GM12878 (cell line): ENCODE measurements around the gene INSRR. TPM values are rescaled to one million over a fixed set of nuclear protein-coding genes. Genes with fewer than 3 reads are reported as not detected.

Experiments
- DPF2 ChIP-seq: fragments of 450-650 bp; IDR thresholded peaks from 2 replicates; pipeline ENCODE4 v1.6.1; 2017; ENCODE audit warnings: mild to moderate bottlenecking
- JUNB ChIP-seq: IDR thresholded peaks from 2 replicates; pipeline ENCODE4 v1.6.1; 2016; ENCODE audit warnings: antibody characterized with exemption, mild to moderate bottlenecking
- KDM1A ChIP-seq: fragments of 200-600 bp; sonication (generic); IDR thresholded peaks from 2 replicates; pipeline ENCODE4 v1.6.1; 2016; ENCODE audit warnings: borderline replicate concordance
- NFYA ChIP-seq: IDR thresholded peaks from 2 replicates; pipeline ENCODE4 v1.6.1; 2011; ENCODE audit warnings: low read depth, mild to moderate bottlenecking, low read length, improper control_type of control experiment, borderline replicate concordance
- POLR2A ChIP-seq: IDR thresholded peaks from 2 replicates; pipeline ENCODE4 v1.6.1; 2011; ENCODE audit warnings: low read depth, mild to moderate bottlenecking, low read length
- POLR2AphosphoS5 ChIP-seq: IDR thresholded peaks from 2 replicates; pipeline ENCODE4 v1.6.1; 2011; ENCODE audit warnings: mild to moderate bottlenecking, low read length, inconsistent platforms
- RB1 ChIP-seq: fragments of 450-650 bp; formaldehyde crosslinking; IDR thresholded peaks from 2 replicates; pipeline ENCODE4 v1.6.1; 2017; ENCODE audit warnings: mild to moderate bottlenecking, borderline replicate concordance
- SREBF2 ChIP-seq: IDR thresholded peaks from 2 replicates; pipeline ENCODE4 v1.6.1; 2012; ENCODE audit warnings: mild to moderate bottlenecking, low read length
- TCF12 ChIP-seq: IDR thresholded peaks from 2 replicates; pipeline ENCODE4 v1.6.1; 2011; ENCODE audit warnings: low read depth, mild to moderate bottlenecking, low read length
- YBX1 ChIP-seq: fragments of 450-650 bp; IDR thresholded peaks from 2 replicates; pipeline ENCODE4 v1.6.1; 2016; ENCODE audit warnings: antibody characterized with exemption
- polyA plus RNA-seq, 11 experiments: library from polyadenylated mRNA; depleted of rRNA in 4 of 11; unstranded in 6 of 11; stranded (reverse) in 5 of 11; fragments of >200 nt; fragmentation: Nextera tagmentation in 4 of 11; fragmentation: Illumina TruSeq in 1 of 11; extraction: Ambion mirVana in 4 of 11; extraction: Trizol in 1 of 11; gene quantifications; 1 replicate in 1 of 11; 2 replicates in 10 of 11; pipeline versions ENCODE4 v1.2.1 to v1.2.3, GENCODE V29; 2011 to 2016; ENCODE audit warnings: inconsistent platforms in 2 of 11, missing spikeins in 2 of 11, low read depth in 1 of 11
- total RNA-seq, 4 experiments: library from RNA; depleted of rRNA in 3 of 4; stranded (reverse); fragments of >200 nt in 3 of 4; fragmentation: Illumina TruSeq in 1 of 4; extraction: Trizol in 1 of 4; gene quantifications; 2 replicates each; pipeline versions ENCODE4 v1.2.1 to v1.2.3, GENCODE V29; 2013 to 2021
- TF ChIP-seq, protein P1 (sequence below): fragments of 450-650 bp; IDR thresholded peaks from 2 replicates; pipeline ENCODE4 v1.6.1; 2017; ENCODE audit warnings: antibody characterized with exemption, mild to moderate bottlenecking, moderate library complexity
- TF ChIP-seq, protein P2 (sequence below): fragments of 450-650 bp; formaldehyde crosslinking; IDR thresholded peaks from 2 replicates; pipeline ENCODE4 v1.5.0; 2022; ENCODE audit warnings: mild to moderate bottlenecking, missing genetic modification characterization
- TF ChIP-seq, protein P3 (sequence below): IDR thresholded peaks from 2 replicates; pipeline ENCODE4 v1.6.1; 2011; ENCODE audit warnings: mild to moderate bottlenecking, low read depth, low read length, moderate library complexity; ENCODE audit not compliant: insufficient replicate concordance

The INSRR gene
- total and polyA plus RNA-seq, 10 of the 15 experiments (the other 5 are each of a cell fraction or from before 2014, with no cell fraction given): 0.01 TPM; not detected in 9

DNA sequence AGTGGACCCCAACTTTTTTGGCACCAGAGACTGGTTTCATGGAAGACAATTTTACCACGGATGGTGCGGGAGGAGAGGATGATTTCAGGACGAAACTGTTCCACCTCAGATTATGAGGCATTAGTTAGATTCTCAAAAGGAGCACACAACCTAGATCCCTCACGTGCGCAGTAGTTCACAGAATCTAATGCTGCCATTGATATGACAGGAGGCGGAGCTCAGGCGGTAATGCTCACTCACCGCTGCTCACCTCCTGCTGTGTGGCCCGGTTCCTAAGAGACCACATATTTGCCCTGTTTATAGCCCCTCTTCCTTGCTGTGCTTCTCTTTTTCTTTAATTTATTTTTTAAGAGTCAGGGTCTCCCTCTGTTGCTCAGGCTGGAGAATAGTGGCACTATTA lies 6.3 kb upstream of the INSRR start (continued):
- TF ChIP-seq, protein P1, sequence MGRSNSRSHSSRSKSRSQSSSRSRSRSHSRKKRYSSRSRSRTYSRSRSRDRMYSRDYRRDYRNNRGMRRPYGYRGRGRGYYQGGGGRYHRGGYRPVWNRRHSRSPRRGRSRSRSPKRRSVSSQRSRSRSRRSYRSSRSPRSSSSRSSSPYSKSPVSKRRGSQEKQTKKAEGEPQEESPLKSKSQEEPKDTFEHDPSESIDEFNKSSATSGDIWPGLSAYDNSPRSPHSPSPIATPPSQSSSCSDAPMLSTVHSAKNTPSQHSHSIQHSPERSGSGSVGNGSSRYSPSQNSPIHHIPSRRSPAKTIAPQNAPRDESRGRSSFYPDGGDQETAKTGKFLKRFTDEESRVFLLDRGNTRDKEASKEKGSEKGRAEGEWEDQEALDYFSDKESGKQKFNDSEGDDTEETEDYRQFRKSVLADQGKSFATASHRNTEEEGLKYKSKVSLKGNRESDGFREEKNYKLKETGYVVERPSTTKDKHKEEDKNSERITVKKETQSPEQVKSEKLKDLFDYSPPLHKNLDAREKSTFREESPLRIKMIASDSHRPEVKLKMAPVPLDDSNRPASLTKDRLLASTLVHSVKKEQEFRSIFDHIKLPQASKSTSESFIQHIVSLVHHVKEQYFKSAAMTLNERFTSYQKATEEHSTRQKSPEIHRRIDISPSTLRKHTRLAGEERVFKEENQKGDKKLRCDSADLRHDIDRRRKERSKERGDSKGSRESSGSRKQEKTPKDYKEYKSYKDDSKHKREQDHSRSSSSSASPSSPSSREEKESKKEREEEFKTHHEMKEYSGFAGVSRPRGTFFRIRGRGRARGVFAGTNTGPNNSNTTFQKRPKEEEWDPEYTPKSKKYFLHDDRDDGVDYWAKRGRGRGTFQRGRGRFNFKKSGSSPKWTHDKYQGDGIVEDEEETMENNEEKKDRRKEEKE: no peak
- TF ChIP-seq RB1 (no peak), POLR2A (no peak), TCF12 (no peak), SREBF2 (no peak), KDM1A (no peak), JUNB (no peak), DPF2 (no peak), NFYA (no peak), POLR2AphosphoS5 (no peak), YBX1 (no peak)
- TF ChIP-seq, protein P2, sequence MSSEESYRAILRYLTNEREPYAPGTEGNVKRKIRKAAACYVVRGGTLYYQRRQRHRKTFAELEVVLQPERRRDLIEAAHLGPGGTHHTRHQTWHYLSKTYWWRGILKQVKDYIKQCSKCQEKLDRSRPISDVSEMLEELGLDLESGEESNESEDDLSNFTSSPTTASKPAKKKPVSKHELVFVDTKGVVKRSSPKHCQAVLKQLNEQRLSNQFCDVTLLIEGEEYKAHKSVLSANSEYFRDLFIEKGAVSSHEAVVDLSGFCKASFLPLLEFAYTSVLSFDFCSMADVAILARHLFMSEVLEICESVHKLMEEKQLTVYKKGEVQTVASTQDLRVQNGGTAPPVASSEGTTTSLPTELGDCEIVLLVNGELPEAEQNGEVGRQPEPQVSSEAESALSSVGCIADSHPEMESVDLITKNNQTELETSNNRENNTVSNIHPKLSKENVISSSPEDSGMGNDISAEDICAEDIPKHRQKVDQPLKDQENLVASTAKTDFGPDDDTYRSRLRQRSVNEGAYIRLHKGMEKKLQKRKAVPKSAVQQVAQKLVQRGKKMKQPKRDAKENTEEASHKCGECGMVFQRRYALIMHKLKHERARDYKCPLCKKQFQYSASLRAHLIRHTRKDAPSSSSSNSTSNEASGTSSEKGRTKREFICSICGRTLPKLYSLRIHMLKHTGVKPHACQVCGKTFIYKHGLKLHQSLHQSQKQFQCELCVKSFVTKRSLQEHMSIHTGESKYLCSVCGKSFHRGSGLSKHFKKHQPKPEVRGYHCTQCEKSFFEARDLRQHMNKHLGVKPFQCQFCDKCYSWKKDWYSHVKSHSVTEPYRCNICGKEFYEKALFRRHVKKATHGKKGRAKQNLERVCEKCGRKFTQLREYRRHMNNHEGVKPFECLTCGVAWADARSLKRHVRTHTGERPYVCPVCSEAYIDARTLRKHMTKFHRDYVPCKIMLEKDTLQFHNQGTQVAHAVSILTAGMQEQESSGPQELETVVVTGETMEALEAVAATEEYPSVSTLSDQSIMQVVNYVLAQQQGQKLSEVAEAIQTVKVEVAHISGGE: no peak
- TF ChIP-seq, protein P3, sequence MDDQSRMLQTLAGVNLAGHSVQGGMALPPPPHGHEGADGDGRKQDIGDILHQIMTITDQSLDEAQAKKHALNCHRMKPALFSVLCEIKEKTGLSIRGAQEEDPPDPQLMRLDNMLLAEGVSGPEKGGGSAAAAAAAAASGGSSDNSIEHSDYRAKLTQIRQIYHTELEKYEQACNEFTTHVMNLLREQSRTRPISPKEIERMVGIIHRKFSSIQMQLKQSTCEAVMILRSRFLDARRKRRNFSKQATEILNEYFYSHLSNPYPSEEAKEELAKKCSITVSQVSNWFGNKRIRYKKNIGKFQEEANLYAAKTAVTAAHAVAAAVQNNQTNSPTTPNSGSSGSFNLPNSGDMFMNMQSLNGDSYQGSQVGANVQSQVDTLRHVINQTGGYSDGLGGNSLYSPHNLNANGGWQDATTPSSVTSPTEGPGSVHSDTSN: no peak
